PC-9 (cell line): ENCODE measurements around the gene BECN2. TPM values are rescaled to one million over a fixed set of nuclear protein-coding genes. Genes with fewer than 3 reads are reported as not detected.

Experiments used
- BruUV-seq: library from RNA; stranded (reverse); fragments of 400-500 nt; replicated peaks from 2 replicates; lab custom pipeline; 2021; lab: Mats Ljungman, UMichigan
- CTCF ChIA-PET: fragments of 300-600 bp; sonication (Branson Sonifier 250); formaldehyde crosslinking; loops from one replicate; lab custom pipeline; 2022; ENCODE audit warnings: antibody characterized with exemption; lab: Charles Lee
- POLR2A ChIA-PET: fragments of 300-600 bp; sonication (Branson Sonifier 250); formaldehyde crosslinking; loops from one replicate; lab custom pipeline; 2022; ENCODE audit warnings: antibody characterized with exemption; ENCODE audit not compliant: unreplicated experiment; lab: Charles Lee
- DNase-seq, 2 experiments: peaks; one replicate each; pipeline versions ENCODE4 v3.0.0 to v3.0.0-alpha.2; 2015 to 2022; ENCODE audit warnings: mixed read lengths in 1 of 2
- H2AFZ ChIP-seq: fragments of 200-600 bp; sonication (generic); 2 replicates; pipeline ENCODE4 v1.8.1; 2017; ENCODE audit warnings: antibody characterized with exemption
- H3F3A ChIP-seq: fragments of 200-600 bp; sonication (generic); 2 replicates; pipeline ENCODE4 v1.8.1; 2017; ENCODE audit warnings: antibody characterized with exemption, mild to moderate bottlenecking, low read depth; ENCODE audit not compliant: insufficient read depth
- H3K27ac ChIP-seq: fragments of 200-600 bp; sonication (generic); 2 replicates; pipeline ENCODE4 v1.6.1; 2016; ENCODE audit warnings: mixed run types
- H3K27me3 ChIP-seq: fragments of 200-600 bp; sonication (generic); 2 replicates; pipeline ENCODE4 v1.6.1; 2016; ENCODE audit warnings: low read depth, mixed run types; ENCODE audit not compliant: insufficient read depth
- H3K36me3 ChIP-seq: fragments of 200-600 bp; sonication (generic); 2 replicates; pipeline ENCODE4 v1.6.1; 2016; ENCODE audit warnings: low read depth, mixed run types
- H3K4me1 ChIP-seq: fragments of 200-600 bp; sonication (generic); replicated peaks from 2 replicates; pipeline ENCODE4 v1.6.1; 2016; ENCODE audit warnings: mixed run types; ENCODE audit not compliant: insufficient read depth
- H3K4me2 ChIP-seq: fragments of 200-600 bp; sonication (generic); 2 replicates; pipeline ENCODE4 v1.6.1; 2017; ENCODE audit warnings: mixed run types
- H3K4me3 ChIP-seq: fragments of 200-600 bp; sonication (generic); 2 replicates; pipeline ENCODE4 v1.6.1; 2016; ENCODE audit warnings: mixed run types
- H3K79me2 ChIP-seq: fragments of 200-600 bp; sonication (generic); 2 replicates; pipeline ENCODE4 v1.6.1; 2017; ENCODE audit warnings: low read depth, mixed run types
- H3K9me2 ChIP-seq: fragments of 200-600 bp; sonication (generic); 2 replicates; pipeline ENCODE4 v1.8.1; 2017; ENCODE audit warnings: mild to moderate bottlenecking; ENCODE audit not compliant: insufficient read depth
- H3K9me3 ChIP-seq: fragments of 200-600 bp; sonication (generic); 2 replicates; pipeline ENCODE4 v1.8.1; 2016; ENCODE audit warnings: low read depth; ENCODE audit not compliant: insufficient read depth
- H4K20me1 ChIP-seq: fragments of 200-600 bp; sonication (generic); 2 replicates; pipeline ENCODE4 v1.8.1; 2017; ENCODE audit not compliant: insufficient read depth
- EZH2 ChIP-seq: fragments of 200-600 bp; sonication (generic); IDR thresholded peaks from 2 replicates; pipeline ENCODE4 v1.8.0; 2017; ENCODE audit warnings: antibody characterized with exemption, low read depth
- intact Hi-C: fragments of 100-400 bp; cut with micrococcal nuclease; formaldehyde crosslinking; loops from one replicate; pipeline ENCODE4 v1.10.0; 2022; ENCODE audit not compliant: unreplicated experiment
- total RNA-seq: library from RNA; stranded (reverse); gene quantifications from 2 replicates; pipeline ENCODE4 v1.2.3, GENCODE V29; 2021
- TF ChIP-seq, protein P1 (sequence below): fragments of 200-600 bp; sonication (generic); conservative IDR thresholded peaks from 2 replicates; pipeline ENCODE4 v1.6.1; 2017; ENCODE audit warnings: mixed run types, antibody characterized with exemption, mild to moderate bottlenecking, moderate library complexity

The BECN2 gene
- total RNA-seq, 1 experiment from 2014 or later: 0.37 TPM

DNA sequence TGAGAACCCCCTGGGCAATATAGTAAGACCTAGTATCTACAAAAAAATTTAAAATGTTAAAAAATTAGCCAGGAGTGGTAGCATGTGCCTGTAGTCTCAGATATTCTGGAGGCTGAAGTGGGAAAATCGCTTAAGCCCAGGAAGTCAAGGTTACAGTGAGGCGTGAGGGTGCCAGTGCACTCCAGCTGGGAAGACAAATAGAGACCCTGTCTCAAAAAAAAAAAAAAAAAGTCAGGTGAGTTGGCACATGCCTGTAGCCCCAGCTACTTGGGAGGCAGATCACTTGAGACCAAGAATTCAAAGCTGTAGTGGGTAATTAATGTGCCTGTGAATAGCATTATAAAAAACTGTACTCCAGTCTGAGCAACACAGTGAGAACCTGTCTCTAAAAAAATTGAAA, 4.6 kb downstream of the BECN2 start:
- no TSS peak for BruUV-seq
- CTCF ChIA-PET: no interaction called here
- no peaks in the 10 kb centered on the region for H3K9me2 ChIP-seq
- POLR2A ChIA-PET: no interaction called here
- no peaks in the 10 kb centered on the region for H3K4me1 ChIP-seq
- no peaks in the 10 kb centered on the region for H4K20me1 ChIP-seq
- no peaks in the 10 kb centered on the region for H3K79me2 ChIP-seq
- no peak for DNase-seq
- H3K27ac ChIP-seq: no peak overlapping the region
- H3K36me3 ChIP-seq: no peaks in the 10 kb centered on the region
- TF ChIP-seq, protein P1, sequence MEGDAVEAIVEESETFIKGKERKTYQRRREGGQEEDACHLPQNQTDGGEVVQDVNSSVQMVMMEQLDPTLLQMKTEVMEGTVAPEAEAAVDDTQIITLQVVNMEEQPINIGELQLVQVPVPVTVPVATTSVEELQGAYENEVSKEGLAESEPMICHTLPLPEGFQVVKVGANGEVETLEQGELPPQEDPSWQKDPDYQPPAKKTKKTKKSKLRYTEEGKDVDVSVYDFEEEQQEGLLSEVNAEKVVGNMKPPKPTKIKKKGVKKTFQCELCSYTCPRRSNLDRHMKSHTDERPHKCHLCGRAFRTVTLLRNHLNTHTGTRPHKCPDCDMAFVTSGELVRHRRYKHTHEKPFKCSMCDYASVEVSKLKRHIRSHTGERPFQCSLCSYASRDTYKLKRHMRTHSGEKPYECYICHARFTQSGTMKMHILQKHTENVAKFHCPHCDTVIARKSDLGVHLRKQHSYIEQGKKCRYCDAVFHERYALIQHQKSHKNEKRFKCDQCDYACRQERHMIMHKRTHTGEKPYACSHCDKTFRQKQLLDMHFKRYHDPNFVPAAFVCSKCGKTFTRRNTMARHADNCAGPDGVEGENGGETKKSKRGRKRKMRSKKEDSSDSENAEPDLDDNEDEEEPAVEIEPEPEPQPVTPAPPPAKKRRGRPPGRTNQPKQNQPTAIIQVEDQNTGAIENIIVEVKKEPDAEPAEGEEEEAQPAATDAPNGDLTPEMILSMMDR: no peak
- TF ChIP-seq EZH2: no peak
- H3K4me2 ChIP-seq: no peak overlapping the region
- no peak overlapping the region for H2AFZ ChIP-seq
- no peak overlapping the region for H3K4me3 ChIP-seq
- H3K27me3 ChIP-seq: no peaks in the 10 kb centered on the region
- no peaks in the 10 kb centered on the region for H3K9me3 ChIP-seq
- intact Hi-C loops: no loop called here
- no peaks in the 10 kb centered on the region for H3F3A ChIP-seq

DNA sequence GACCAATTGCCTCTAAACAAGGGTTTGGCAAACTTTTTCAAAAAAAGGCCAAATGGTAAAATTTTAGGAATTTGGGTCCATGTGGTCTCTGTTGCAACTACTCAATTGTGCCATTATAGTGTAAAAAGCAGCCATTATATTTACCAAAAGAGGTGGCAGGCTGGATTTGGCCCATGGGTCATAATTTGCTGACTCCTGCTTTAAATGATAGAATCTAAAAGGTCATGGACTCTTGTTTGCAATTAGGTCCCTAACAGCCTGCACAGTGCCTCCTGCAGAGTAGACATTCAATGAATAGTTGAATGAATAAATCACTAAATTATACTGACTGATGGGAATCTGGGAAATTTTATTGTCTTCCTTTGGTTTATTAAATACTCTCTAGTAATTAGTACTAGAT, 6.2 kb downstream of the BECN2 start:
- Histone ChIP-seq H3K4me1 (no peaks in the 10 kb centered on the region), H3K27ac (no peak overlapping the region), H3K4me2 (no peak overlapping the region), H3K79me2 (no peaks in the 10 kb centered on the region), H2AFZ (no peak overlapping the region), H3K9me2 (no peaks in the 10 kb centered on the region), H3K9me3 (no peaks in the 10 kb centered on the region), H4K20me1 (no peaks in the 10 kb centered on the region), H3F3A (no peaks in the 10 kb centered on the region), H3K27me3 (no peaks in the 10 kb centered on the region), H3K4me3 (no peak overlapping the region), H3K36me3 (no peaks in the 10 kb centered on the region)
- intact Hi-C loops: no loop called here
- CTCF ChIA-PET: no interaction called here
- POLR2A ChIA-PET: interaction anchor here (0.6 kb wide), 1 partner anchor 277 kb away, joined by 7 read pairs; no protein-coding TSS in a partner anchor
- no TSS peak for BruUV-seq
- DNase-seq: no peak
- TF ChIP-seq, protein P1: no peak
- TF ChIP-seq EZH2: no peak

DNA sequence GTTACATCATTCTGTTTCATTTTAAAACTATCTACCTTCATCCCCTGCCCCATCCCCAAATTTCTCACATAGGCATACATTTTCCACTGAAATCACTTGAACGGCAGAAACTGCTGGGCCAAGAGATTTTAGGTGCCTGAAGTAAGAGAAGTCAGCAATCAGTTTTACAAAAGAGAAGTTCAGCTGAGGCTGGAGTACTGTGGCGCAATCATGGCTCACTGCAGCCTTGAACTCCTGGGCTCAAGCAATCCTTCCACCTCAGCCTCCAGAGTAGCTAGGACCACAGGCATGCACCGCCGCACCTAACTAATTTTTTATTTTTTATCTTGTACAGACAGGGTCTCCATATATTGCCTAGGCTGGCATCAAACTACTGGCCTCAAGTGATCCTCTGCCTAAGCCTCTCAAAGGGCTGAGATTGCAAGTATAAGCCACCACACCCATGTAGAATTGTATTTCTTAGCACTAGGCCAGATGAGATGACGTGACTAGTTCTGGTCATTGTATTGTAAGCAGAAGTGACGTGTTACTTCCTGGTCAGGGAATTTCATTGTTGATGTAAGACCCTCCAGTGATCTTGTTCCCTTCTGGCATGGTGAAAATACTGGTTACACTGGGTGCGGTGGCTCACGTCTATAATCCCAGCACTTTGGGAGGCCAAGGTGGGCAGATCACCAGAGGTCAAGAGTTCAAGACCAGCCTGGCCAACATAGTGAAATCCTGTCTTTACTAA, 7.1 kb downstream of the BECN2 start:
- no peak overlapping the region for H3K4me2 ChIP-seq
- H3F3A ChIP-seq: no peaks in the 10 kb centered on the region
- no peaks in the 10 kb centered on the region for H3K27me3 ChIP-seq
- H3K9me2 ChIP-seq: no peaks in the 10 kb centered on the region
- H4K20me1 ChIP-seq: no peaks in the 10 kb centered on the region
- H3K4me3 ChIP-seq: no peak overlapping the region
- H3K79me2 ChIP-seq: no peaks in the 10 kb centered on the region
- TF ChIP-seq EZH2: no peak
- H3K27ac ChIP-seq: no peak overlapping the region
- H3K4me1 ChIP-seq: no peaks in the 10 kb centered on the region
- H3K9me3 ChIP-seq: no peaks in the 10 kb centered on the region
- BruUV-seq: no TSS peak
- intact Hi-C loops: no loop called here
- ChIA-PET CTCF (no interaction called here), POLR2A (no interaction called here)
- no peak overlapping the region for H2AFZ ChIP-seq
- DNase-seq: no peak
- H3K36me3 ChIP-seq: no peaks in the 10 kb centered on the region
